GM23338 (cell line): ENCODE data around the gene ABCB8. TPM values are rescaled to one million over a fixed set of nuclear protein-coding genes. Genes with fewer than 3 reads are reported as not detected.

ENCODE experiments used
- ATAC-seq: fragments of 200-7000 bp; cut with Tn5 transposase; 3 replicates; pipeline ENCODE4 v1.9.1; 2020
- DNase-seq: peaks from one replicate; pipeline ENCODE4 v3.0.0-alpha.2; 2015; ENCODE audit warnings: low spot score
- H2AFZ ChIP-seq: fragments of 200-600 bp; sonication (generic); 2 replicates; pipeline ENCODE4 v1.8.0; 2016; ENCODE audit warnings: antibody characterized with exemption, mild to moderate bottlenecking, moderate library complexity
- H3F3A ChIP-seq: fragments of 200-600 bp; sonication (generic); replicated peaks from 2 replicates; pipeline ENCODE4 v1.8.0; 2017; ENCODE audit warnings: antibody characterized with exemption, mixed run types, low read depth
- H3K27ac ChIP-seq: fragments of 200-600 bp; sonication (generic); 2 replicates; pipeline ENCODE4 v1.6.1; 2016; ENCODE audit warnings: low read depth
- H3K27me3 ChIP-seq: fragments of 200-600 bp; sonication (generic); 2 replicates; pipeline ENCODE4 v1.8.0; 2016; ENCODE audit warnings: mild to moderate bottlenecking, mixed run types, moderate library complexity; ENCODE audit not compliant: insufficient read depth
- H3K36me3 ChIP-seq: fragments of 200-600 bp; sonication (generic); 2 replicates; pipeline ENCODE4 v1.8.0; 2016; ENCODE audit warnings: mild to moderate bottlenecking; ENCODE audit not compliant: insufficient read depth
- H3K4me1 ChIP-seq: fragments of 200-600 bp; sonication (generic); 2 replicates; pipeline ENCODE4 v1.8.0; 2016; ENCODE audit warnings: mild to moderate bottlenecking, moderate library complexity; ENCODE audit not compliant: insufficient read depth
- H3K4me2 ChIP-seq: fragments of 200-600 bp; sonication (generic); 2 replicates; pipeline ENCODE4 v1.7.1; 2017; ENCODE audit warnings: mixed run types
- H3K4me3 ChIP-seq: fragments of 200-600 bp; sonication (generic); 2 replicates; pipeline ENCODE4 v1.6.1; 2016; ENCODE audit warnings: mixed run types
- H3K79me2 ChIP-seq: fragments of 200-600 bp; sonication (generic); replicated peaks from 2 replicates; pipeline ENCODE4 v1.8.0; 2017; ENCODE audit warnings: mild to moderate bottlenecking; ENCODE audit not compliant: insufficient read depth
- H3K9me2 ChIP-seq: fragments of 200-600 bp; sonication (generic); 2 replicates; pipeline ENCODE4 v1.8.0; 2017; ENCODE audit not compliant: insufficient read depth
- H4K20me1 ChIP-seq: fragments of 200-600 bp; sonication (generic); replicated peaks from 2 replicates; pipeline ENCODE4 v1.8.0; 2017; ENCODE audit warnings: mild to moderate bottlenecking; ENCODE audit not compliant: insufficient read depth
- H3K27ac Mint-ChIP-seq: 2 replicates; pipeline ENCODE4 v1.8.0; 2020; ENCODE audit warnings: inconsistent platforms, mild to moderate bottlenecking, moderate library complexity, mixed read lengths
- H3K27me3 Mint-ChIP-seq: 3 replicates; pipeline ENCODE4 v1.8.0; 2022; ENCODE audit warnings: low read depth, mild to moderate bottlenecking, moderate library complexity, mixed read lengths, inconsistent platforms; ENCODE audit not compliant: insufficient read depth, poor library complexity
- H3K36me3 Mint-ChIP-seq: 3 replicates; pipeline ENCODE4 v1.8.0; 2021; ENCODE audit warnings: low read depth, mild to moderate bottlenecking, inconsistent platforms, moderate library complexity, mixed read lengths
- H3K4me1 Mint-ChIP-seq: 3 replicates; pipeline ENCODE4 v1.8.0; 2020; ENCODE audit warnings: mild to moderate bottlenecking, inconsistent platforms, mixed read lengths
- H3K4me3 Mint-ChIP-seq: 3 replicates; pipeline ENCODE4 v1.8.0; 2021; ENCODE audit warnings: moderate library complexity, mild to moderate bottlenecking, inconsistent platforms, mixed read lengths
- H3K9me3 Mint-ChIP-seq: 3 replicates; pipeline ENCODE4 v1.8.0; 2020; ENCODE audit warnings: moderate library complexity, mild to moderate bottlenecking, inconsistent platforms, mixed read lengths
- CREB1 ChIP-seq: fragments of 250-450 bp; sonication (Bioruptor Pico); IDR thresholded peaks from 2 replicates; pipeline ENCODE4 v1.5.0; 2020; ENCODE audit warnings: low read depth, mild to moderate bottlenecking, moderate library complexity
- CTCF ChIP-seq, 2 experiments: fragments of 200-600 bp in 1 of 2; sonication (generic) in 1 of 2; conservative IDR thresholded peaks; 2 replicates each; pipeline versions ENCODE4 v1.5.1 to v1.6.1; 2016 to 2017; ENCODE audit warnings: antibody characterized with exemption in 2 of 2, low read depth in 2 of 2, mild to moderate bottlenecking in 2 of 2, moderate library complexity in 1 of 2
- ETS1 ChIP-seq: IDR thresholded peaks from 2 replicates; pipeline ENCODE4 v1.6.1; 2016; ENCODE audit warnings: antibody characterized with exemption
- EZH2 ChIP-seq: fragments of 200-600 bp; sonication (generic); IDR thresholded peaks from one replicate; pipeline ENCODE4 v1.8.0; 2017; ENCODE audit warnings: antibody characterized with exemption, mild to moderate bottlenecking, low read depth; ENCODE audit not compliant: unreplicated experiment
- EZH2phosphoT487 ChIP-seq: fragments of 200-600 bp; sonication (generic); IDR thresholded peaks from one replicate; pipeline ENCODE4 v1.8.1; 2018; ENCODE audit warnings: antibody characterized with exemption; ENCODE audit not compliant: unreplicated experiment
- JUNB ChIP-seq: IDR thresholded peaks from one replicate; pipeline ENCODE4 v1.6.1; 2016; ENCODE audit warnings: antibody characterized with exemption; ENCODE audit not compliant: unreplicated experiment
- POLR2AphosphoS5 ChIP-seq: IDR thresholded peaks from 2 replicates; pipeline ENCODE4 v1.6.1; 2016; ENCODE audit warnings: antibody characterized with exemption, low read depth
- REST ChIP-seq: IDR thresholded peaks from one replicate; pipeline ENCODE4 v1.6.1; 2018; ENCODE audit warnings: antibody characterized with exemption; ENCODE audit not compliant: unreplicated experiment
- STAT1 ChIP-seq: IDR thresholded peaks from one replicate; pipeline ENCODE4 v1.6.1; 2016; ENCODE audit warnings: antibody characterized with exemption; ENCODE audit not compliant: unreplicated experiment
- ZNF331 ChIP-seq: fragments of 250-450 bp; sonication (Bioruptor Pico); IDR thresholded peaks from 2 replicates; pipeline ENCODE4 v1.5.0; 2020; ENCODE audit warnings: low read depth, mild to moderate bottlenecking, moderate library complexity
- polyA plus RNA-seq: library from polyadenylated mRNA; unstranded; fragments of >200 nt; fragmentation: Nextera tagmentation; extraction: Ambion mirVana; gene quantifications from 2 replicates; pipeline ENCODE4 v1.2.1, GENCODE V29; 2016
- total RNA-seq: library from RNA; depleted of rRNA; stranded (reverse); fragments of >200 nt; shearing (Covaris generic); gene quantifications from 2 replicates; pipeline ENCODE4 v1.2.3, GENCODE V29; 2014; rRNA removed

ABCB8 gene
- total and polyA plus RNA-seq, 2 experiments from 2014 or later: 11.4 to 27.1 TPM

GRCh38 chr7:151095828-151096475, 67.7 kb downstream of the ABCB8 start:
- H3K9me2 ChIP-seq: no peaks in the 10 kb centered on the region
- H3F3A ChIP-seq: 0 out of 2 replicates have a peak, but pooled peaks cover 2% of the 10 kb centered on the region
- H4K20me1 ChIP-seq: peaks cover 52% of the 10 kb centered on the region
- peaks cover 12% of the 10 kb centered on the region for H3K27me3 Mint-ChIP-seq
- peaks cover 25% of the 10 kb centered on the region for H3K4me1 Mint-ChIP-seq
- no peak for DNase-seq
- no peak for TF ChIP-seq STAT1
- no peak for TF ChIP-seq EZH2phosphoT487
- TF ChIP-seq JUNB: no peak
- TF ChIP-seq ZNF331: no peak
- no peak for TF ChIP-seq CREB1 (CRISPR knock-in tag)
- no peak for TF ChIP-seq REST
- TF ChIP-seq EZH2: no peak
- no peak for TF ChIP-seq POLR2AphosphoS5
- no peak for TF ChIP-seq CTCF (conservative IDR thresholded peaks at IDR 0.05; ENCODE audit: low read depth in 2 of 2)
- TF ChIP-seq ETS1: no peak
- no peak overlapping the region for H3K27ac ChIP-seq
- ATAC-seq: no peak
- H3K79me2 ChIP-seq: peaks cover 97% of the 10 kb centered on the region
- H2AFZ ChIP-seq: no peak overlapping the region
- no peaks in the 10 kb centered on the region; the same call in 2 of the 3 replicates for H3K9me3 Mint-ChIP-seq
- no peaks in the 10 kb centered on the region for H3K27me3 ChIP-seq
- peaks cover 12% of the 10 kb centered on the region for H3K4me1 ChIP-seq
- no peak overlapping the region for H3K4me3 ChIP-seq
- H3K4me2 ChIP-seq: no peak overlapping the region
- peaks cover 14% of the 10 kb centered on the region; the same call in 2 of the 3 replicates for H3K36me3 Mint-ChIP-seq
- H3K36me3 ChIP-seq: no peaks in the 10 kb centered on the region
- no peak overlapping the region for H3K4me3 Mint-ChIP-seq
- no peak overlapping the region for H3K27ac Mint-ChIP-seq

Other genes with a start within 250 kb of the ABCB8 start
- 0.35 and 0.47 TPM in 2 replicates for gene TMEM176B, start 228.1 kb upstream of the ABCB8 start, total RNA-seq
- 0.42 and 0.83 TPM in 2 replicates for gene TMEM176B, start 228.1 kb upstream of the ABCB8 start, polyA plus RNA-seq
- gene TMEM176A, start 227.7 kb upstream of the ABCB8 start, total RNA-seq: not detected in 2 replicates
- 0.34 and 0.66 TPM in 2 replicates for gene TMEM176A, start 227.7 kb upstream of the ABCB8 start, polyA plus RNA-seq
- gene AOC1, start 175.9 kb upstream of the ABCB8 start, total RNA-seq: 0.47 TPM in 1 of 2 replicates, not detected in the other
- not detected in 2 replicates for gene AOC1, start 175.9 kb upstream of the ABCB8 start, polyA plus RNA-seq
- gene KCNH2, start 50.1 kb upstream of the ABCB8 start, total RNA-seq: 11.3 and 14.7 TPM in 2 replicates
- 2.6 and 2.9 TPM in 2 replicates for gene KCNH2, start 50.1 kb upstream of the ABCB8 start, polyA plus RNA-seq
- gene NOS3, start 37.4 kb upstream of the ABCB8 start, total RNA-seq: 6.1 and 13.3 TPM in 2 replicates
- 2.6 and 3.1 TPM in 2 replicates for gene NOS3, start 37.4 kb upstream of the ABCB8 start, polyA plus RNA-seq
- 1.2 and 2.2 TPM in 2 replicates for gene ATG9B, start 4.0 kb upstream of the ABCB8 start, total RNA-seq
- 3.2 and 3.4 TPM in 2 replicates for gene ATG9B, start 4.0 kb upstream of the ABCB8 start, polyA plus RNA-seq
- 0.54 and 0.90 TPM in 2 replicates for gene ASIC3, start 20.1 kb downstream of the ABCB8 start, total RNA-seq
- 0.87 and 1.4 TPM in 2 replicates for gene ASIC3, start 20.1 kb downstream of the ABCB8 start, polyA plus RNA-seq
- 17.4 and 19.8 TPM in 2 replicates for gene CDK5, start 29.4 kb downstream of the ABCB8 start, total RNA-seq
- 27.1 TPM in 2 replicates for gene CDK5, start 29.4 kb downstream of the ABCB8 start, polyA plus RNA-seq
- 90.4 and 106 TPM in 2 replicates for gene SLC4A2, start 31.1 kb downstream of the ABCB8 start, total RNA-seq
- gene SLC4A2, start 31.1 kb downstream of the ABCB8 start, polyA plus RNA-seq: 64.8 and 75.5 TPM in 2 replicates
- gene FASTK, start 52.4 kb downstream of the ABCB8 start, total RNA-seq: 42.5 and 57.4 TPM in 2 replicates
- gene FASTK, start 52.4 kb downstream of the ABCB8 start, polyA plus RNA-seq: 36.4 and 37.4 TPM in 2 replicates
- gene TMUB1, start 55.0 kb downstream of the ABCB8 start, total RNA-seq: 37.1 and 61.1 TPM in 2 replicates
- gene TMUB1, start 55.0 kb downstream of the ABCB8 start, polyA plus RNA-seq: 47.6 and 59.6 TPM in 2 replicates
- 32.2 and 39.2 TPM in 2 replicates for gene AGAP3, start 58.0 kb downstream of the ABCB8 start, total RNA-seq
- 24.0 and 24.9 TPM in 2 replicates for gene AGAP3, start 58.0 kb downstream of the ABCB8 start, polyA plus RNA-seq
- gene GBX1, start 139.2 kb downstream of the ABCB8 start, total RNA-seq: 0.24 and 1.8 TPM in 2 replicates
- not detected in 2 replicates for gene GBX1, start 139.2 kb downstream of the ABCB8 start, polyA plus RNA-seq
- gene ASB10, start 158.8 kb downstream of the ABCB8 start, total RNA-seq: not detected in 2 replicates
- not detected in 2 replicates for gene ASB10, start 158.8 kb downstream of the ABCB8 start, polyA plus RNA-seq
- not detected in 2 replicates for gene H2BK1, start 182.0 kb downstream of the ABCB8 start, total RNA-seq
- gene H2BK1, start 182.0 kb downstream of the ABCB8 start, polyA plus RNA-seq: not detected in 2 replicates
- gene ABCF2, start 198.8 kb downstream of the ABCB8 start, total RNA-seq: 47.9 and 58.7 TPM in 2 replicates
- 17.8 and 18.7 TPM in 2 replicates for gene ABCF2, start 198.8 kb downstream of the ABCB8 start, polyA plus RNA-seq
- 24.9 and 26.1 TPM in 2 replicates for gene CHPF2, start 204.0 kb downstream of the ABCB8 start, total RNA-seq
- 4.8 and 5.4 TPM in 2 replicates for gene CHPF2, start 204.0 kb downstream of the ABCB8 start, polyA plus RNA-seq
- 2.2 and 3.3 TPM in 2 replicates for gene SMARCD3, start 220.2 kb downstream of the ABCB8 start, total RNA-seq
- 2.7 and 4.0 TPM in 2 replicates for gene SMARCD3, start 220.2 kb downstream of the ABCB8 start, polyA plus RNA-seq